Ishikawa (cell line): Measurements from ENCODE around the gene ANKRD62.

Source experiments
- CEBPB ChIP-seq: IDR thresholded peaks from 2 replicates; pipeline ENCODE4 v1.6.1; 2012
- CREB1 ChIP-seq: IDR thresholded peaks from 2 replicates; pipeline ENCODE4 v1.6.1; 2012; ENCODE audit warnings: low read depth
- EGR1 ChIP-seq: IDR thresholded peaks from 2 replicates; pipeline ENCODE4 v1.6.1; 2012
- EP300 ChIP-seq: IDR thresholded peaks from 2 replicates; pipeline ENCODE4 v1.6.1; 2012; ENCODE audit warnings: borderline replicate concordance
- FOXM1 ChIP-seq: IDR thresholded peaks from 2 replicates; pipeline ENCODE4 v1.6.1; 2012; ENCODE audit warnings: low read depth, borderline replicate concordance
- MAX ChIP-seq: IDR thresholded peaks from 2 replicates; pipeline ENCODE4 v1.6.1; 2012
- RAD21 ChIP-seq: IDR thresholded peaks from 2 replicates; pipeline ENCODE4 v1.6.1; 2012; ENCODE audit warnings: low read depth
- REST ChIP-seq: IDR thresholded peaks from 2 replicates; pipeline ENCODE4 v1.6.1; 2012; ENCODE audit warnings: low read depth, mild to moderate bottlenecking
- TAF1 ChIP-seq: IDR thresholded peaks from 2 replicates; pipeline ENCODE4 v1.6.1; 2012; ENCODE audit warnings: low read depth, mild to moderate bottlenecking
- TCF12 ChIP-seq: IDR thresholded peaks from 2 replicates; pipeline ENCODE4 v1.6.1; 2012; ENCODE audit warnings: low read depth
- YY1 ChIP-seq: IDR thresholded peaks from 2 replicates; pipeline ENCODE4 v1.6.1; 2012; ENCODE audit warnings: low read depth

- TF ChIP-seq REST (no peak), FOXM1 (no peak), MAX (no peak), YY1 (no peak), CEBPB (no peak), CREB1 (no peak), RAD21 (no peak), EGR1 (no peak), EP300 (no peak), TAF1 (no peak), TCF12 (no peak)
Measured at GRCh38 chr18:12053289-12053688, 40.4 kb upstream of the ANKRD62 start.
